HepG2 (cell line): Measurements from ENCODE around the gene HNF1B. TPM values are rescaled to one million over a fixed set of nuclear protein-coding genes. Genes with fewer than 3 reads are reported as not detected.

ENCODE experiments used
- AHR ChIP-seq: IDR thresholded peaks from 2 replicates; pipeline ENCODE4 v1.6.1; 2018; ENCODE audit warnings: missing genetic modification reagents, missing compliant biosample characterization
- ELF1 ChIP-seq: sonication (generic); formaldehyde crosslinking; IDR thresholded peaks from 2 replicates; pipeline ENCODE4 v1.4.0; 2020; ENCODE audit warnings: missing genetic modification reagents
- IRF2 ChIP-seq: IDR thresholded peaks from 2 replicates; pipeline ENCODE4 v1.6.1; 2018; ENCODE audit warnings: missing genetic modification reagents, missing compliant biosample characterization
- MED1 ChIP-seq: sonication (generic); formaldehyde crosslinking; IDR thresholded peaks from 2 replicates; pipeline ENCODE4 v1.4.0; 2020; ENCODE audit warnings: missing genetic modification reagents
- MYNN ChIP-seq: sonication (generic); formaldehyde crosslinking; IDR thresholded peaks from 2 replicates; pipeline ENCODE4 v1.4.0; 2020; ENCODE audit warnings: mild to moderate bottlenecking, low read depth, missing genetic modification reagents
- ONECUT2 ChIP-seq: sonication (generic); formaldehyde crosslinking; IDR thresholded peaks from 2 replicates; pipeline ENCODE4 v1.4.0; 2020; ENCODE audit warnings: missing genetic modification reagents
- PCBP2 ChIP-seq: fragments of 200-400 bp; formaldehyde crosslinking; optimal IDR thresholded peaks from 2 replicates; pipeline ENCODE3; 2018; ENCODE audit warnings: low read length, low read depth; ENCODE audit not compliant: poor library complexity, severe bottlenecking
- SALL1 ChIP-seq: sonication (generic); formaldehyde crosslinking; IDR thresholded peaks from 2 replicates; pipeline ENCODE4 v1.8.0; 2022; ENCODE audit warnings: mild to moderate bottlenecking, missing genetic modification reagents
- SMYD3 ChIP-seq: sonication (generic); formaldehyde crosslinking; IDR thresholded peaks from 2 replicates; pipeline ENCODE4 v1.8.1; 2023; ENCODE audit warnings: mild to moderate bottlenecking, missing genetic modification reagents
- SP5 ChIP-seq: IDR thresholded peaks from 2 replicates; pipeline ENCODE4 v1.6.1; 2016; ENCODE audit warnings: low read depth, borderline replicate concordance
- TARDBP ChIP-seq: sonication (generic); formaldehyde crosslinking; IDR thresholded peaks from 2 replicates; pipeline ENCODE4 v1.8.0; 2022; ENCODE audit warnings: mild to moderate bottlenecking, missing genetic modification reagents
- ZNF101 ChIP-seq: sonication (generic); formaldehyde crosslinking; IDR thresholded peaks from 2 replicates; pipeline ENCODE4 v1.4.0; 2020; ENCODE audit warnings: mild to moderate bottlenecking, low read depth, missing genetic modification reagents, borderline replicate concordance
- polyA plus RNA-seq, 8 experiments: library from polyadenylated mRNA; depleted of rRNA in 3 of 8; stranded (reverse) in 7 of 8; unstranded in 1 of 8; fragments of >200 nt; fragmentation: Illumina TruSeq in 4 of 8; extraction: Trizol in 4 of 8; gene quantifications; 2 replicates each; pipeline versions ENCODE4 v1.2.1 to v1.2.3, GENCODE V29; 2011 to 2016; ENCODE audit warnings: low read depth in 4 of 8, missing spikeins in 1 of 8, mixed read lengths in 1 of 8; ENCODE audit not compliant: insufficient read depth in 1 of 8
- total RNA-seq, 5 experiments: library from RNA; depleted of rRNA; stranded (reverse); fragments of >200 nt; fragmentation: Illumina TruSeq; extraction: Trizol; gene quantifications; 2 replicates each; pipeline ENCODE4 v1.2.3, GENCODE V29; 2016; ENCODE audit warnings: low read depth in 1 of 5
- TF ChIP-seq, protein P1 (sequence below): sonication (generic); formaldehyde crosslinking; IDR thresholded peaks from 2 replicates; pipeline ENCODE4 v1.5.0; 2020; ENCODE audit warnings: mild to moderate bottlenecking, low read depth, missing genetic modification reagents, borderline replicate concordance
- TF ChIP-seq, protein P2 (sequence below): sonication (generic); formaldehyde crosslinking; IDR thresholded peaks from 2 replicates; pipeline ENCODE4 v1.8.1; 2023; ENCODE audit warnings: mild to moderate bottlenecking, missing genetic modification reagents
- TF ChIP-seq, protein P3 (sequence below): sonication (generic); formaldehyde crosslinking; IDR thresholded peaks from 2 replicates; pipeline ENCODE4 v1.5.0; 2020; ENCODE audit warnings: mild to moderate bottlenecking, missing genetic modification reagents, borderline replicate concordance
- TF ChIP-seq, protein P4 (sequence below): sonication (generic); formaldehyde crosslinking; conservative IDR thresholded peaks from 2 replicates; pipeline ENCODE4 v1.4.0; 2020; ENCODE audit warnings: mild to moderate bottlenecking, missing genetic modification reagents, moderate library complexity
- TF ChIP-seq, protein P5 (sequence below): sonication (generic); formaldehyde crosslinking; IDR thresholded peaks from 2 replicates; pipeline ENCODE4 v1.5.0; 2020; ENCODE audit warnings: mild to moderate bottlenecking, missing genetic modification reagents
- TF ChIP-seq, protein P6 (sequence below): sonication (generic); formaldehyde crosslinking; IDR thresholded peaks from 2 replicates; pipeline ENCODE4 v1.9.0; 2021; ENCODE audit warnings: missing genetic modification reagents, mild to moderate bottlenecking, borderline replicate concordance

HNF1B gene
- total and polyA plus RNA-seq, 2 of the 13 experiments (the other 11 are each of a cell fraction or from before 2014, with no cell fraction given), result 1.9 to 5.3 TPM

DNA sequence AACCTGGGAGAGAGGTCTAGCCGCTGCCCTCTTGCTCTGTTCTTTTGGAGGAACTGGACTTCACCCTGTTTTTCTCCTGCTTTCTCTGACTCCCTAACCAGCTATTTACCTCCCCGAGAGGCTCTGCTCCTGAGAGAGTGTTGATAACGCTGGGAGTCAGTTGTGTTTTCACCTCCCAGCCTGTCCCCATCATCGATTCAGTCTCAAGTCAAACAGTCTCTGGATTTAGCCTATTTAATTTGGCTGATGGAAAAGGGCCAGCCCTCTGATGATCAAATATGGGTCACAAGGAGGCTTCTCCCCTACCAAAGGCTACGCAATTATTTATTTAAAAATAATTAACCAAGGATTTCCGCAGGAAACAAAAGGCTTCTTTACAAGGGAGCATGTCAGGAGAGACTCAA, 31.8 kb downstream of the HNF1B start (continued):
- TF ChIP-seq SALL1 (CRISPR knock-in tag) (peak; percentile 74), ZNF101 (no peak), MYNN (CRISPR knock-in tag) (no peak), SP5 (no peak), MED1 (CRISPR knock-in tag) (peak; percentile 26; the same call in 1 of the 2 replicates), ELF1 (CRISPR knock-in tag) (no peak), PCBP2 (no peak), ONECUT2 (CRISPR knock-in tag) (peak; percentile 84), TARDBP (CRISPR knock-in tag) (0 out of 2 replicates have a peak, but pooled peaks have one; percentile 44), AHR (no peak), SMYD3 (CRISPR knock-in tag) (no peak), IRF2 (CRISPR knock-in tag) (no peak)
- TF ChIP-seq, protein P1, sequence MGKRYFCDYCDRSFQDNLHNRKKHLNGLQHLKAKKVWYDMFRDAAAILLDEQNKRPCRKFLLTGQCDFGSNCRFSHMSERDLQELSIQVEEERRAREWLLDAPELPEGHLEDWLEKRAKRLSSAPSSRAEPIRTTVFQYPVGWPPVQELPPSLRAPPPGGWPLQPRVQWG, result no peak
- TF ChIP-seq, protein P2, sequence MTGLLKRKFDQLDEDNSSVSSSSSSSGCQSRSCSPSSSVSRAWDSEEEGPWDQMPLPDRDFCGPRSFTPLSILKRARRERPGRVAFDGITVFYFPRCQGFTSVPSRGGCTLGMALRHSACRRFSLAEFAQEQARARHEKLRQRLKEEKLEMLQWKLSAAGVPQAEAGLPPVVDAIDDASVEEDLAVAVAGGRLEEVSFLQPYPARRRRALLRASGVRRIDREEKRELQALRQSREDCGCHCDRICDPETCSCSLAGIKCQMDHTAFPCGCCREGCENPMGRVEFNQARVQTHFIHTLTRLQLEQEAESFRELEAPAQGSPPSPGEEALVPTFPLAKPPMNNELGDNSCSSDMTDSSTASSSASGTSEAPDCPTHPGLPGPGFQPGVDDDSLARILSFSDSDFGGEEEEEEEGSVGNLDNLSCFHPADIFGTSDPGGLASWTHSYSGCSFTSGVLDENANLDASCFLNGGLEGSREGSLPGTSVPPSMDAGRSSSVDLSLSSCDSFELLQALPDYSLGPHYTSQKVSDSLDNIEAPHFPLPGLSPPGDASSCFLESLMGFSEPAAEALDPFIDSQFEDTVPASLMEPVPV, result peak; percentile 13; the same call in 1 of the 2 replicates
- TF ChIP-seq, protein P3, sequence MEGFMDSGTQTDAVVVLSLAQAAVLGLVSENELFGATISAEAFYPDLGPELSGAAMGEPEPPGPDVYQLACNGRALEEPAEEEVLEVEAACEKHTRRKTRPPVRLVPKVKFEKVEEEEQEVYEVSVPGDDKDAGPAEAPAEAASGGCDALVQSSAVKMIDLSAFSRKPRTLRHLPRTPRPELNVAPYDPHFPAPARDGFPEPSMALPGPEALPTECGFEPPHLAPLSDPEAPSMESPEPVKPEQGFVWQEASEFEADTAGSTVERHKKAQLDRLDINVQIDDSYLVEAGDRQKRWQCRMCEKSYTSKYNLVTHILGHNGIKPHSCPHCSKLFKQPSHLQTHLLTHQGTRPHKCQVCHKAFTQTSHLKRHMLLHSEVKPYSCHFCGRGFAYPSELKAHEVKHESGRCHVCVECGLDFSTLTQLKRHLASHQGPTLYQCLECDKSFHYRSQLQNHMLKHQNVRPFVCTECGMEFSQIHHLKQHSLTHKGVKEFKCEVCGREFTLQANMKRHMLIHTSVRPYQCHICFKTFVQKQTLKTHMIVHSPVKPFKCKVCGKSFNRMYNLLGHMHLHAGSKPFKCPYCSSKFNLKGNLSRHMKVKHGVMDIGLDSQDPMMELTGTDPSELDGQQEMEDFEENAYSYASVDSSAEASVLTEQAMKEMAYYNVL (CRISPR knock-in tag), result peak; percentile 81; the same call in 1 of the 2 replicates
- TF ChIP-seq, protein P4, sequence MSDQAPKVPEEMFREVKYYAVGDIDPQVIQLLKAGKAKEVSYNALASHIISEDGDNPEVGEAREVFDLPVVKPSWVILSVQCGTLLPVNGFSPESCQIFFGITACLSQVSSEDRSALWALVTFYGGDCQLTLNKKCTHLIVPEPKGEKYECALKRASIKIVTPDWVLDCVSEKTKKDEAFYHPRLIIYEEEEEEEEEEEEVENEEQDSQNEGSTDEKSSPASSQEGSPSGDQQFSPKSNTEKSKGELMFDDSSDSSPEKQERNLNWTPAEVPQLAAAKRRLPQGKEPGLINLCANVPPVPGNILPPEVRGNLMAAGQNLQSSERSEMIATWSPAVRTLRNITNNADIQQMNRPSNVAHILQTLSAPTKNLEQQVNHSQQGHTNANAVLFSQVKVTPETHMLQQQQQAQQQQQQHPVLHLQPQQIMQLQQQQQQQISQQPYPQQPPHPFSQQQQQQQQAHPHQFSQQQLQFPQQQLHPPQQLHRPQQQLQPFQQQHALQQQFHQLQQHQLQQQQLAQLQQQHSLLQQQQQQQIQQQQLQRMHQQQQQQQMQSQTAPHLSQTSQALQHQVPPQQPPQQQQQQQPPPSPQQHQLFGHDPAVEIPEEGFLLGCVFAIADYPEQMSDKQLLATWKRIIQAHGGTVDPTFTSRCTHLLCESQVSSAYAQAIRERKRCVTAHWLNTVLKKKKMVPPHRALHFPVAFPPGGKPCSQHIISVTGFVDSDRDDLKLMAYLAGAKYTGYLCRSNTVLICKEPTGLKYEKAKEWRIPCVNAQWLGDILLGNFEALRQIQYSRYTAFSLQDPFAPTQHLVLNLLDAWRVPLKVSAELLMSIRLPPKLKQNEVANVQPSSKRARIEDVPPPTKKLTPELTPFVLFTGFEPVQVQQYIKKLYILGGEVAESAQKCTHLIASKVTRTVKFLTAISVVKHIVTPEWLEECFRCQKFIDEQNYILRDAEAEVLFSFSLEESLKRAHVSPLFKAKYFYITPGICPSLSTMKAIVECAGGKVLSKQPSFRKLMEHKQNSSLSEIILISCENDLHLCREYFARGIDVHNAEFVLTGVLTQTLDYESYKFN (CRISPR knock-in tag), result peak; percentile 72
- TF ChIP-seq, protein P5, sequence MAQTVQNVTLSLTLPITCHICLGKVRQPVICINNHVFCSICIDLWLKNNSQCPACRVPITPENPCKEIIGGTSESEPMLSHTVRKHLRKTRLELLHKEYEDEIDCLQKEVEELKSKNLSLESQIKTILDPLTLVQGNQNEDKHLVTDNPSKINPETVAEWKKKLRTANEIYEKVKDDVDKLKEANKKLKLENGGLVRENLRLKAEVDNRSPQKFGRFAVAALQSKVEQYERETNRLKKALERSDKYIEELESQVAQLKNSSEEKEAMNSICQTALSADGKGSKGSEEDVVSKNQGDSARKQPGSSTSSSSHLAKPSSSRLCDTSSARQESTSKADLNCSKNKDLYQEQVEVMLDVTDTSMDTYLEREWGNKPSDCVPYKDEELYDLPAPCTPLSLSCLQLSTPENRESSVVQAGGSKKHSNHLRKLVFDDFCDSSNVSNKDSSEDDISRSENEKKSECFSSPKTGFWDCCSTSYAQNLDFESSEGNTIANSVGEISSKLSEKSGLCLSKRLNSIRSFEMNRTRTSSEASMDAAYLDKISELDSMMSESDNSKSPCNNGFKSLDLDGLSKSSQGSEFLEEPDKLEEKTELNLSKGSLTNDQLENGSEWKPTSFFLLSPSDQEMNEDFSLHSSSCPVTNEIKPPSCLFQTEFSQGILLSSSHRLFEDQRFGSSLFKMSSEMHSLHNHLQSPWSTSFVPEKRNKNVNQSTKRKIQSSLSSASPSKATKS (CRISPR knock-in tag), result no peak
- TF ChIP-seq, protein P6, sequence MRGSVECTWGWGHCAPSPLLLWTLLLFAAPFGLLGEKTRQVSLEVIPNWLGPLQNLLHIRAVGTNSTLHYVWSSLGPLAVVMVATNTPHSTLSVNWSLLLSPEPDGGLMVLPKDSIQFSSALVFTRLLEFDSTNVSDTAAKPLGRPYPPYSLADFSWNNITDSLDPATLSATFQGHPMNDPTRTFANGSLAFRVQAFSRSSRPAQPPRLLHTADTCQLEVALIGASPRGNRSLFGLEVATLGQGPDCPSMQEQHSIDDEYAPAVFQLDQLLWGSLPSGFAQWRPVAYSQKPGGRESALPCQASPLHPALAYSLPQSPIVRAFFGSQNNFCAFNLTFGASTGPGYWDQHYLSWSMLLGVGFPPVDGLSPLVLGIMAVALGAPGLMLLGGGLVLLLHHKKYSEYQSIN (CRISPR knock-in tag), result no peak
